Hematopoietic multipotent progenitor cell treated with erythropoietin and hydrocortisone succinate and interleukin-3 and kit ligand, for 4 days (in vitro differentiated cells): ENCODE data around the gene THSD4.

Experiments used
- DNase-seq: peaks from one replicate; pipeline ENCODE4 v3.0.0-alpha.2; 2015

THSD4 gene

GRCh38 chr15:71469413-71469812 is 354.1 kb downstream of the THSD4 start:
- no peak for DNase-seq

GRCh38 chr15:71471347-71471746 is 356.1 kb downstream of the THSD4 start:
- DNase-seq, result no peak

GRCh38 chr15:71472566-71472965 is 357.3 kb downstream of the THSD4 start:
- no peak for DNase-seq

- DNase-seq, result no peak
Observed at GRCh38 chr15:71473751-71474150, 358.5 kb downstream of the THSD4 start.

- no peak for DNase-seq
Observed at GRCh38 chr15:71476823-71477222, 361.6 kb downstream of the THSD4 start.

GRCh38 chr15:71480556-71480955 is 365.3 kb downstream of the THSD4 start:
- no peak for DNase-seq

- no peak for DNase-seq
Observed at GRCh38 chr15:71484080-71484479, 368.8 kb downstream of the THSD4 start.

GRCh38 chr15:71485094-71485693 is 369.9 kb downstream of the THSD4 start:
- DNase-seq, result peak; percentile 14

GRCh38 chr15:71489570-71489969 is 374.3 kb downstream of the THSD4 start:
- DNase-seq, result no peak

GRCh38 chr15:71493526-71493925 is 378.3 kb downstream of the THSD4 start:
- DNase-seq, result no peak

- no peak for DNase-seq
Observed at GRCh38 chr15:71494563-71495397, 379.5 kb downstream of the THSD4 start.

GRCh38 chr15:71495398-71495780 is 380.1 kb downstream of the THSD4 start:
- DNase-seq, result no peak

GRCh38 chr15:71496336-71496955 is 381.2 kb downstream of the THSD4 start:
- no peak for DNase-seq

- DNase-seq, result no peak
Observed at GRCh38 chr15:71501344-71502076, 386.2 kb downstream of the THSD4 start.

GRCh38 chr15:71502077-71502432 is 386.8 kb downstream of the THSD4 start:
- DNase-seq, result no peak

GRCh38 chr15:71505962-71506361 is 390.7 kb downstream of the THSD4 start:
- DNase-seq, result no peak

GRCh38 chr15:71506946-71507345 is 391.7 kb downstream of the THSD4 start:
- no peak for DNase-seq

GRCh38 chr15:71508081-71508682 is 392.9 kb downstream of the THSD4 start:
- no peak for DNase-seq

- DNase-seq, result no peak
Observed at GRCh38 chr15:71509139-71509538, 393.9 kb downstream of the THSD4 start.

GRCh38 chr15:71510763-71511162 is 395.5 kb downstream of the THSD4 start:
- no peak for DNase-seq

GRCh38 chr15:71511796-71512681 is 396.8 kb downstream of the THSD4 start:
- DNase-seq, result no peak

GRCh38 chr15:71512682-71513006 is 397.4 kb downstream of the THSD4 start:
- DNase-seq, result no peak
